HepG2 (cell line): Measurements from ENCODE around the gene IQGAP3. TPM values are rescaled to one million over a fixed set of nuclear protein-coding genes. Genes with fewer than 3 reads are reported as not detected.

Experiments used
- AFF4 ChIP-seq: sonication (generic); formaldehyde crosslinking; IDR thresholded peaks from 2 replicates; pipeline ENCODE4 v1.4.0; 2020; ENCODE audit warnings: missing genetic modification reagents
- CREM ChIP-seq, 2 experiments: sonication (generic) in 1 of 2; formaldehyde crosslinking in 1 of 2; IDR thresholded peaks; 2 replicates each; pipeline versions ENCODE4 v1.4.0 to v1.6.1; 2016 to 2020; ENCODE audit warnings: antibody characterized with exemption in 1 of 2, mild to moderate bottlenecking in 1 of 2, missing genetic modification reagents in 1 of 2
- FOXK1 ChIP-seq: sonication (generic); formaldehyde crosslinking; IDR thresholded peaks from 2 replicates; pipeline ENCODE4 v1.4.0; 2020; ENCODE audit warnings: low read depth, missing genetic modification reagents, borderline replicate concordance
- FOXO1 ChIP-seq: sonication (generic); formaldehyde crosslinking; IDR thresholded peaks from 2 replicates; pipeline ENCODE4 v1.4.0; 2020; ENCODE audit warnings: missing genetic modification reagents
- GABPA ChIP-seq, 2 experiments: IDR thresholded peaks; 2 replicates each; pipeline ENCODE4 v1.6.1; 2011 to 2016; ENCODE audit warnings: low read depth in 2 of 2, low read length in 1 of 2, missing biosample characterization in 1 of 2, missing genetic modification characterization in 1 of 2
- GMEB2 ChIP-seq: IDR thresholded peaks from 2 replicates; pipeline ENCODE4 v1.6.1; 2016; ENCODE audit warnings: missing biosample characterization, missing genetic modification reagents, low read depth
- HBP1 ChIP-seq: IDR thresholded peaks from 2 replicates; pipeline ENCODE4 v1.6.1; 2016; ENCODE audit warnings: low read depth, control low read depth
- RORA ChIP-seq: sonication (generic); formaldehyde crosslinking; IDR thresholded peaks from 2 replicates; pipeline ENCODE4 v1.5.0; 2020; ENCODE audit warnings: mild to moderate bottlenecking, missing genetic modification reagents, moderate library complexity
- STAG1 ChIP-seq: sonication (generic); formaldehyde crosslinking; IDR thresholded peaks from 2 replicates; pipeline ENCODE4 v1.4.0; 2020; ENCODE audit warnings: missing genetic modification reagents
- polyA plus RNA-seq, 8 experiments: library from polyadenylated mRNA; depleted of rRNA in 3 of 8; stranded (reverse) in 7 of 8; unstranded in 1 of 8; fragments of >200 nt; fragmentation: Illumina TruSeq in 4 of 8; extraction: Trizol in 4 of 8; gene quantifications; 2 replicates each; pipeline versions ENCODE4 v1.2.1 to v1.2.3, GENCODE V29; 2011 to 2016; ENCODE audit warnings: low read depth in 4 of 8, missing spikeins in 1 of 8, mixed read lengths in 1 of 8; ENCODE audit not compliant: insufficient read depth in 1 of 8
- total RNA-seq, 5 experiments: library from RNA; depleted of rRNA; stranded (reverse); fragments of >200 nt; fragmentation: Illumina TruSeq; extraction: Trizol; gene quantifications; 2 replicates each; pipeline ENCODE4 v1.2.3, GENCODE V29; 2016; ENCODE audit warnings: low read depth in 1 of 5
- TF ChIP-seq, protein P1 (sequence below): sonication (generic); formaldehyde crosslinking; IDR thresholded peaks from 2 replicates; pipeline ENCODE4 v1.4.0; 2020; ENCODE audit warnings: mild to moderate bottlenecking, missing genetic modification reagents, borderline replicate concordance
- TF ChIP-seq, protein P2 (sequence below): sonication (generic); formaldehyde crosslinking; IDR thresholded peaks from 2 replicates; pipeline ENCODE4 v1.5.0; 2020; ENCODE audit warnings: mild to moderate bottlenecking, missing genetic modification reagents, moderate library complexity
- TF ChIP-seq, protein P3 (sequence below): sonication (generic); formaldehyde crosslinking; conservative IDR thresholded peaks from 2 replicates; pipeline ENCODE4 v1.8.0; 2022; ENCODE audit warnings: mild to moderate bottlenecking, moderate library complexity, missing genetic modification reagents

IQGAP3 gene
- total and polyA plus RNA-seq, 2 of the 13 experiments (the other 11 are each of a cell fraction or from before 2014, with no cell fraction given): 13.5 to 14.1 TPM

DNA sequence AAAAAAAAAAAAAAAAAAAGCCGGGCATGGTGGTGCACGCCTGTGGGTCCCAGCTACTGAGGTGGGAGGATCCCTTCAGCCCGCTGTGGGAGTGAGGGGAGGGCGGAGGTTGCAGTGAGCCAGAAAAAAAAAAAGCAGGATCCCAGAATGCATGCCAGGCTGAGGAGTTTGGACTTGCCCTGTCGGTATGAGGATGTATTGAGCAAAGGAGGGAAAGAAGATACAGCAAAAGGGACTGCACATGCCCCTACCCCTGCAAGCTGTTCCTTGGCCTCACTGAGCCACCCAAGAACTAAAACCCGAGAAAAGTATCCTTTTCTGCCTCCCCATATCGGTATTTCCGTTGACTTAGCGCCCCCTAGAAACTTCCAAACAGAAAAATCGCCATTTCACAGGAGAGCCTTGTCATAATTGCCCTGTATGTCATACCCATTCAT lies 30.2 kb upstream of the IQGAP3 start (continued):
- TF ChIP-seq, protein P1, sequence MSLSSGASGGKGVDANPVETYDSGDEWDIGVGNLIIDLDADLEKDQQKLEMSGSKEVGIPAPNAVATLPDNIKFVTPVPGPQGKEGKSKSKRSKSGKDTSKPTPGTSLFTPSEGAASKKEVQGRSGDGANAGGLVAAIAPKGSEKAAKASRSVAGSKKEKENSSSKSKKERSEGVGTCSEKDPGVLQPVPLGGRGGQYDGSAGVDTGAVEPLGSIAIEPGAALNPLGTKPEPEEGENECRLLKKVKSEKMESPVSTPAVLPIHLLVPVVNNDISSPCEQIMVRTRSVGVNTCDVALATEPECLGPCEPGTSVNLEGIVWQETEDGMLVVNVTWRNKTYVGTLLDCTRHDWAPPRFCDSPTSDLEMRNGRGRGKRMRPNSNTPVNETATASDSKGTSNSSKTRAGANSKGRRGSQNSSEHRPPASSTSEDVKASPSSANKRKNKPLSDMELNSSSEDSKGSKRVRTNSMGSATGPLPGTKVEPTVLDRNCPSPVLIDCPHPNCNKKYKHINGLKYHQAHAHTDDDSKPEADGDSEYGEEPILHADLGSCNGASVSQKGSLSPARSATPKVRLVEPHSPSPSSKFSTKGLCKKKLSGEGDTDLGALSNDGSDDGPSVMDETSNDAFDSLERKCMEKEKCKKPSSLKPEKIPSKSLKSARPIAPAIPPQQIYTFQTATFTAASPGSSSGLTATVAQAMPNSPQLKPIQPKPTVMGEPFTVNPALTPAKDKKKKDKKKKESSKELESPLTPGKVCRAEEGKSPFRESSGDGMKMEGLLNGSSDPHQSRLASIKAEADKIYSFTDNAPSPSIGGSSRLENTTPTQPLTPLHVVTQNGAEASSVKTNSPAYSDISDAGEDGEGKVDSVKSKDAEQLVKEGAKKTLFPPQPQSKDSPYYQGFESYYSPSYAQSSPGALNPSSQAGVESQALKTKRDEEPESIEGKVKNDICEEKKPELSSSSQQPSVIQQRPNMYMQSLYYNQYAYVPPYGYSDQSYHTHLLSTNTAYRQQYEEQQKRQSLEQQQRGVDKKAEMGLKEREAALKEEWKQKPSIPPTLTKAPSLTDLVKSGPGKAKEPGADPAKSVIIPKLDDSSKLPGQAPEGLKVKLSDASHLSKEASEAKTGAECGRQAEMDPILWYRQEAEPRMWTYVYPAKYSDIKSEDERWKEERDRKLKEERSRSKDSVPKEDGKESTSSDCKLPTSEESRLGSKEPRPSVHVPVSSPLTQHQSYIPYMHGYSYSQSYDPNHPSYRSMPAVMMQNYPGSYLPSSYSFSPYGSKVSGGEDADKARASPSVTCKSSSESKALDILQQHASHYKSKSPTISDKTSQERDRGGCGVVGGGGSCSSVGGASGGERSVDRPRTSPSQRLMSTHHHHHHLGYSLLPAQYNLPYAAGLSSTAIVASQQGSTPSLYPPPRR (CRISPR knock-in tag): no peak
- no peak for TF ChIP-seq GABPA (IDR thresholded peaks at IDR 0.05; ENCODE audit: low read depth, low read length)
- TF ChIP-seq GABPA (CRISPR knock-in tag; IDR thresholded peaks at IDR 0.05; ENCODE audit: low read depth): 0 out of 2 replicates have a peak, but pooled peaks have one; percentile 21
- no peak for TF ChIP-seq CREM (IDR thresholded peaks at IDR 0.05)
- TF ChIP-seq CREM (CRISPR knock-in tag; IDR thresholded peaks at IDR 0.05): no peak
- TF ChIP-seq HBP1: no peak
- TF ChIP-seq, protein P2, sequence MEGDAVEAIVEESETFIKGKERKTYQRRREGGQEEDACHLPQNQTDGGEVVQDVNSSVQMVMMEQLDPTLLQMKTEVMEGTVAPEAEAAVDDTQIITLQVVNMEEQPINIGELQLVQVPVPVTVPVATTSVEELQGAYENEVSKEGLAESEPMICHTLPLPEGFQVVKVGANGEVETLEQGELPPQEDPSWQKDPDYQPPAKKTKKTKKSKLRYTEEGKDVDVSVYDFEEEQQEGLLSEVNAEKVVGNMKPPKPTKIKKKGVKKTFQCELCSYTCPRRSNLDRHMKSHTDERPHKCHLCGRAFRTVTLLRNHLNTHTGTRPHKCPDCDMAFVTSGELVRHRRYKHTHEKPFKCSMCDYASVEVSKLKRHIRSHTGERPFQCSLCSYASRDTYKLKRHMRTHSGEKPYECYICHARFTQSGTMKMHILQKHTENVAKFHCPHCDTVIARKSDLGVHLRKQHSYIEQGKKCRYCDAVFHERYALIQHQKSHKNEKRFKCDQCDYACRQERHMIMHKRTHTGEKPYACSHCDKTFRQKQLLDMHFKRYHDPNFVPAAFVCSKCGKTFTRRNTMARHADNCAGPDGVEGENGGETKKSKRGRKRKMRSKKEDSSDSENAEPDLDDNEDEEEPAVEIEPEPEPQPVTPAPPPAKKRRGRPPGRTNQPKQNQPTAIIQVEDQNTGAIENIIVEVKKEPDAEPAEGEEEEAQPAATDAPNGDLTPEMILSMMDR (CRISPR knock-in tag): peak; percentile 55
- no peak for TF ChIP-seq AFF4 (CRISPR knock-in tag)
- TF ChIP-seq, protein P3, sequence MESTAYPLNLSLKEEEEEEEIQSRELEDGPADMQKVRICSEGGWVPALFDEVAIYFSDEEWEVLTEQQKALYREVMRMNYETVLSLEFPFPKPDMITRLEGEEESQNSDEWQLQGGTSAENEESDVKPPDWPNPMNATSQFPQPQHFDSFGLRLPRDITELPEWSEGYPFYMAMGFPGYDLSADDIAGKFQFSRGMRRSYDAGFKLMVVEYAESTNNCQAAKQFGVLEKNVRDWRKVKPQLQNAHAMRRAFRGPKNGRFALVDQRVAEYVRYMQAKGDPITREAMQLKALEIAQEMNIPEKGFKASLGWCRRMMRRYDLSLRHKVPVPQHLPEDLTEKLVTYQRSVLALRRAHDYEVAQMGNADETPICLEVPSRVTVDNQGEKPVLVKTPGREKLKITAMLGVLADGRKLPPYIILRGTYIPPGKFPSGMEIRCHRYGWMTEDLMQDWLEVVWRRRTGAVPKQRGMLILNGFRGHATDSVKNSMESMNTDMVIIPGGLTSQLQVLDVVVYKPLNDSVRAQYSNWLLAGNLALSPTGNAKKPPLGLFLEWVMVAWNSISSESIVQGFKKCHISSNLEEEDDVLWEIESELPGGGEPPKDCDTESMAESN: no peak
- no peak for TF ChIP-seq GMEB2
- TF ChIP-seq STAG1 (CRISPR knock-in tag): peak; percentile 35; the same call in 1 of the 2 replicates
- TF ChIP-seq FOXO1 (CRISPR knock-in tag): no peak
- no peak for TF ChIP-seq RORA
- no peak for TF ChIP-seq FOXK1 (CRISPR knock-in tag)
- TF ChIP-seq, all 625 proteins: peak for 4
